GM18909 (cell line): ENCODE results near the gene GLIPR1.
"Not testable (repeated sequence)": the region's sequence is repeated elsewhere in the genome, so short reads cannot be mapped to it uniquely, and the experiment has no call there.

ENCODE experiments used
- ATAC-seq: cut with Tn5 transposase; IDR thresholded peaks from one replicate; pipeline ENCODE4 v1.9.1; 2021; ENCODE audit warnings: mild to moderate bottlenecking; ENCODE audit not compliant: unreplicated experiment, poor library complexity

Gene GLIPR1

GRCh38 chr12:75471902-75472890 lies 8.4 kb upstream of the GLIPR1 start:
- ATAC-seq = no peak

GRCh38 chr12:75474116-75474515 lies 6.4 kb upstream of the GLIPR1 start:
- ATAC-seq = no peak

- ATAC-seq = no peak
Measured at GRCh38 chr12:75476071-75476470, 4.5 kb upstream of the GLIPR1 start.

GRCh38 chr12:75477137-75477536 lies 3.4 kb upstream of the GLIPR1 start:
- no peak for ATAC-seq

GRCh38 chr12:75478116-75478794 lies 2.3 kb upstream of the GLIPR1 start:
- ATAC-seq = no peak

GRCh38 chr12:75479963-75480461 lies 543 bp upstream of the GLIPR1 start:
- ATAC-seq = peak; percentile 47

GRCh38 chr12:75481013-75481705 lies 604 bp downstream of the GLIPR1 start:
- ATAC-seq = peak; percentile 31

- no peak for ATAC-seq
Measured at GRCh38 chr12:75481774-75482173, 1.2 kb downstream of the GLIPR1 start.

GRCh38 chr12:75482646-75483045 lies 2.1 kb downstream of the GLIPR1 start:
- no peak for ATAC-seq

- no peak for ATAC-seq
Measured at GRCh38 chr12:75483431-75483830, 2.9 kb downstream of the GLIPR1 start.

- ATAC-seq = not testable (repeated sequence)
Measured at GRCh38 chr12:75484450-75484849, 3.9 kb downstream of the GLIPR1 start.

GRCh38 chr12:75487308-75487707 lies 6.8 kb downstream of the GLIPR1 start:
- ATAC-seq = no peak

- no peak for ATAC-seq
Measured at GRCh38 chr12:75488553-75488952, 8.0 kb downstream of the GLIPR1 start.

GRCh38 chr12:75489187-75489586 lies 8.6 kb downstream of the GLIPR1 start:
- peak; percentile 5 for ATAC-seq

GRCh38 chr12:75489613-75490210 lies 9.2 kb downstream of the GLIPR1 start:
- peak; percentile 59 for ATAC-seq

GRCh38 chr12:75491169-75491568 lies 10.6 kb downstream of the GLIPR1 start:
- no peak for ATAC-seq

- ATAC-seq = no peak
Measured at GRCh38 chr12:75503459-75503858, 22.9 kb downstream of the GLIPR1 start.

- ATAC-seq = no peak
Measured at GRCh38 chr12:75503866-75504265, 23.3 kb downstream of the GLIPR1 start.

GRCh38 chr12:75505706-75506312 lies 25.3 kb downstream of the GLIPR1 start:
- ATAC-seq = no peak

- ATAC-seq = no peak
Measured at GRCh38 chr12:75507086-75507485, 26.5 kb downstream of the GLIPR1 start.
